ENCODE measurements around the gene DBX1.
"Not testable (repeated sequence)": the region's sequence is repeated elsewhere in the genome, so short reads cannot be mapped to it uniquely, and the experiment has no call there.

Gene DBX1

DNA sequence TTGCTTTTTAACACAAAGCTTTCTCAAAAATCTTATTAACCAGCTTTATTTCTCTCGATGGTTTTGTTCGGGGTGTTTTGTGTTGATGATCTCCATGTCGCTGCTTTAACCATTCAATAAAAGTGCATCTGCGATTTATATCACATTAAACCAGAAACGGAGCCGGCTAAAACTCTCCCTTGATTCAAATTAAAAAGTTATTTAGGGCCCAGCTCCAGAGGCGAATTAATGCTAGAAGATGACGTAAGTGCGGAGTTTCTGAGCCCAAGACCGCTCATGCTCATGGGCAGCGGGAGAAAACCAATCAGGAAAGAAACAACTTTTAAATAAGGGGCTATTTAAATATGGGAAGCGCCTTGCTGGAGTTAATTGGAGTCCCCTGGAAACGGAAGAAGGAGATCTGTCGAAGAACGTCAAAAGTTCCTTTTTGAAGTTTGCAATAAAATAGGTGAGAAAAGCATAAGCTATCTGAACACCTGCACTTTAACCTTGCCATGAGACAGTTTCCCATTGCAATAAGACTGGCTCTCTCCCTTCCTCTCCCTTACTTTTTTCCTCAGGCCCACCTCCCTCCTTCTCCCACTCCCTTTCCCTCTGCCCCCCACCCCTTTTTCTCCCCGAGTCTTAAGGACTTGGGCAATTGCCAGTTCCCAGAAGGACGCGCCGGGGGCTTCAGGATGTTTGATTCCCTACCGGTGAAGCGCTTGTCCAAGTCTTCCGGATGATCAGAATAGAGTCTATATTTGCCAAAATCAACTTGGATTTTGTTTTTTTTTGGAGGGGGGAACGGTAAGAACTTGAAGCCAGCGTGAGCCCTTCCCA is 1.9 kb upstream of the DBX1 start:
- no peak for DNase-seq (ENCODE audit: low read depth in 2 of 2)

DNA sequence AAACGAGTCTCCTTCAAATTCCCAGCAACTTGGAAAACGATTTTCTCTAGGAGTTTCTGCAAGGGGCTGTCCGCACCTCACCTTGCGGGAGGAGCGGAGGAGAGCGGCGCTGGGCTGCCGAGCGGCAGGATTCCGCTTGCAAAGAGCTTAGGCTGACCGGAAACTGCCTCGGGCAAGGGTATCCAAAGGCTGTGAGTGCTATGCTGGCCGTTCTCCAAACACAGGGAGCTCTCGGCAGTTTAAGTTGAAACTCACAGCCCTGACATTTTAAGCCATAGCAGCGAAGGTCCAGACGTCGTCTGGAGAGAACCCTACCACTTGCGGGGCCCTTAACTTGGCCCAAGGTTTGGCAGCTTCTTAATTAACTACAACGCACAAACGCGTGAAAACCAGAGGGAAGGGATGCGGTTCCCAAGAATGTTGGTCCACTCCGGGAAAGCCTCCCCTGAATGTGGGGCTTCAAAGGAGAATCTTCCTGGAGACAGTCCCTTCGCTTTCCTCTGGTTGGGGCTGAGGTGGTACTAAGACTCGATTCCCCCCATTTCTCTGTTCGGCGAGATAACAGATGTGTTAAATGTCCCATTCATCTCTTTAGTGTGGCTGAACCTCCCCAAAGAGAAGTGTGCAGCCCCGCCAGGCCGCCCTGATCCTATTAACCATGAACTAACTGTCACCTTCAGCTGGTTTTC is 1.1 kb upstream of the DBX1 start:
- no peak for DNase-seq (ENCODE audit: low read depth in 2 of 2)

DNA sequence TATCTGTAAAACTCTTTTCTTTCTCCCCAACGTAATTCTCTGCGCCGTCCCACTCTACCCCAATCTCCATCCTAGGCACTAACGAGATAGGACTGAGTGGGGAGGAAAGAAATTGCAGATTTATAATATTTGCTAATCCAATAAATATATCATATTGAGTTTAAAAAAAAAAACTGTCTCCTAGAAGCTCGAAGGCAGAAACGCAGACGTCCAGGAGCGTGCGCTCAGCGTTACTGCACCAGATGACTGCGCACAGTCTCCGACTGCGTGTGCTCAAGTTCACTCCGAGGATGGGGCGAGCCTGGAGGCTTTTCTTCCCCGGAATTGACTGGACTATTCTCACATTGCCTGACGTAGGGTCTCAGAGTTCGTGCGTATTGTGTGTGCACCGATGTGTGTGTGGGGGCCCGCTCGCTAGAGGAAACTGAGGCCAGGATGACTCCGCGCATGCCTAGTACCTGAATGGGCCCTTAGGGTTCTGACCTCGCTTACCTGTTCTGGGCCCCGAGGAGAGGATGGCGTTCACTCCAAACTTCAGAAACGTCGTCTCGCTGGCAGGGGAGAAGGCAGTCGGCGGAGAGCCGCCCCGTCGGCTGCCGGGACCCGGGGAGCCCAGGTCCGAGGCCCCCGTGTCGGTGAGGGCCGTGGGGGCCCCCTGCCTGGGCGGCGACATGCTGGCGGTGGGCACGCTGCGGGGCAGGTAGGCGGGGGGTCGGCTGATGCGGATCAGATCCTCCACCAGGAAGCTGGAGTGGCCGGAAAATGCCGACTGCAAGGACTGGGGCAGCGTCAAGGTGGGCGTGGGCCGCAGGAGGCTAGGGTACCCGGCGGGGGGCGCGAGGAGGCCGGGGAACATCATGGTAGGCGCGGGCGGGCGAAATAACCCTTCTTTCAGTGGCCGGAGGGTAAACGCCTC is 551 bp downstream of the DBX1 start:
- DNase-seq (ENCODE audit: low read depth in 2 of 2), result no peak

DNA sequence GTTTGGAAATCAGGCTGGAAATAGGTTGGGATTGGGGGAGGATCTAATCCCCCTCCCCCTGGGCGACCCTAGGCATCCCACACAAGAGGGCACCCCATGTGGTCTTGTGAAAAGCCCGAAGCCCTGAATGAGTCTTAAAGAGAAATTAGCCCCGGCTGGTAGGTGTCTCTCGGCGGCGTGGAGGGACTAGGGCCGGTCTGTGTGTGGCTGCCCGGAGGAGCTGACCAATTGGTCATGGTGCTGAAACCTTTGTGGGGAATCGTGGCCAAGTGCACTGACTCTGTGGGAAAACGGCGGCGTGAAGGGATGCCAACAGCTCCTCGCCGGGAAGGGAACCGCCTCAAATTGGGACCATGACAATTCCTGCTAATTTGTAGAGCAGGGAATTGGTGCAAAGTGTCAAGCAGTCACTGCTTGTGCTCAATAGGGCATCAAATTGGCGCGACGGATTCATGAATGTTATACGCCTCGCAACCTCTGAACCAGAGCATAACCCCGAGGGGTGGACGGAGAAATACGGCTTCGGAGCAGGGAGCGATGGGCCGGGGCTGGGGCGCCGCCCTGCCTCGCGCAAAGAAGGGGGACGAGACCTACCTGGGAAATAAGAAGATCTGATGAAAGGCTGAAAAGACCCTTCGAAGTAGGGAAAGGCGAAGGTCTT is 1.5 kb downstream of the DBX1 start:
- no peak for DNase-seq (ENCODE audit: low read depth in 2 of 2)

DNA sequence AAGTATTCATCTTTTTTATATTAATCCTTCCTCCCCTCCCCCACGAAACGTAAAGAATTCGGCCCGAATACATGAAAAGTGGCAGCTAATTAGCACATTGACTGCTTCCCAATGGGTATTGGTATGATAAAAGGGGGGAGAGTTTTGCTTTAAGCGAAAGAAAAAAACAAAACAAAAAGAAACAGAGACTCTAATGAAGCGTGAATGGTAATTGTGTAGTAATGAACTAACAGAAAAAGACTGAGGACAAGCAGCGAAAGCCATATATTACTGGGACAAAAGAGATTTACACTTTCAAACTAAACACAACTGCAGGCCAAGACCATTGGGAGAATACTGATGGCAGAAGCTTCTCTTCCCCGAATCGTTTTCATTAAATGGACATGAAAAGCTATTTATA is 2.5 kb downstream of the DBX1 start:
- no peak for DNase-seq (ENCODE audit: low read depth in 2 of 2)

DNA sequence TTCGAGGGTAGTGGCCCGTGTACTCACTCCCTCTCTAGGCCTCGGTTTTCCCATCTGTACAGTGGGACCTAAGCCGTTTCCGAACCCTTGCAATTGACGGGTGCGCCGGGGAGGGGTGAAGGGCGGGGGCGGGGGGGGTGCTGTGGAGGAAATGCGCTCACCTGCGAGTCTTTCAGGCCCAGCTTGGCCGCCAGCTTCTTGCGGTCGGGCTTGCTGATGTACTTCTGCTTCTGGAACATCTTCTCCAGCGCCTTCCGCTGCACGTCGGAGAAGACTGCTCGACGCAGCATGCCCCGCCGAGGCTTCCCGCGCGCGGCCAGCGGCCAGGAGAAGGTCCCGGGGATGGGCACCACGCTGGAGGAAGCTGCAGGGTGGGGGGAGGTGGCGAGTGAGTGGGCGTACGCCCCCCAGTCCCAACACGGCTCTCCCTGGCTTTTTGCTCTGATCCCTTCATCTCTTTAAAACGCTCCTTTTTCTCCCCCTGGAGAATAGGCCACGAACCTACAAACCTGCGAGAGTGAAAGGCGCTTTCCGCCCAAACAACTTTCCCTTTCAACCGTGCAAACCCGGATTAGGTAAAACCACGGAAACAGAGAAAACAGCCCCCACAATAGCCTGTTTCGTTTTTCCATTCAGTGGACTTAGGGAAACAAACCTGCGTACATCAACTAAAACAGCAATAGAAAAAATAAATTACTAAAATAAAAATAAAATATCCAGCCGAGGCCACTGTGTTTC is 3.2 kb downstream of the DBX1 start:
- peak in 1 of 2 donors; percentile 12 for DNase-seq (ENCODE audit: low read depth in 2 of 2)

DNA sequence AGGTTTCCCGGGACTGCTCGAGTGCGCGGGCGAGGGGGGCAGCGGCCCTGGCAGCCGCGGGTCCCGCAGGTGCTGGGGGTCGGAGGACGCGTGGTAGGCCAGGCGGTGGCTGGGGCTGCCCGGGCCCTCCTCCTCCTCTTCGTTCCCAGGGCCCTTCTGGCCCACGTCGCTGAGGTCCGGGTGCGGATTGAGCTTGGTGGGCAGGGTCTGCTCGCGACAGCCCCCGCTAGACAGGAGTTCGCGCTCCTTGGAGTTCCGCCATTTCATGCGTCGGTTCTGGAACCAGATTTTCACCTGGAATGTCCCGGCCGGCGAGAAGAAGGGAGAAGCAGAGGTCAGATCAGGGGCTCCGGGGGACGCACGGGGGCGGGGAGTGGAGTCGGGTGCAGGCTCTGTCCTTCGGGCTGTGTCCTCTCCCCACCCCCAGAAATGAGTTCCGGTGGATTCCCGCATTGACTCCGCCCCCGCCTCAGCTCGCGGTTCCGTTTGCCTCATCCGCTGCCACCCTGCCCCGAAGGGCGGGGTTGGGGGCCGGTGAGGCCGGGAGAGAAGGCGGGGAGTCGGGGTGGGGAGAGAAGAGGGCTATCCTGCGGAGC is 3.9 kb downstream of the DBX1 start:
- DNase-seq (ENCODE audit: low read depth in 2 of 2), result peak in 1 of 2 donors; percentile 31

DNA sequence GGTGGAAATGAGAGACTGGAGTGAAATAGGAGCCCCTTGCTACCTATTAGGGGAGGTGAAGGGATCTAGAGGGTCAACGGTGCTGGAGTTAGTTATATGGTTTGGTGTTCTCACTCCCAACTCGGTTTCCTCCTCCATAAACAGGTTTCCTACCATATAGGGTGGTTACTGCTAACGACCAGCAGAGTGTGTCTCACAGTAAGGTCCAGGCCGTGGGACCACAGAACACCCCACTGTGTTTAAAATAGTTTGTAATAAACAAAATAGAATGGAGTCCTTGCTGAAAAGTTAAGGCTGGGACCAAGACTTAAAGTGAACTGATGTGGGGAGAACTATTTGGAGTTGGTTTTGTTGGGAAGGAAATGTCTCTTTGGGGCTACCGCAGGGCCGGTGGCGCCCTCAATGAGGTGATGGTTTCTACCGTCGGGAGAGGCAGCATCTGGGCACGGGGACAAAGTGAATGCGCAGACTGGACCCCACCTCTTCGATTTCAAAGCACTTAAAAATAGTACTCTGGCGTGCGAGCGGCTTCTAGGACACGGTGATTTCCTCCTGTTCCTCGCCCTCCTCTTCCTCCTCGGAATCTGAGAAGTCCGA is 4.5 kb downstream of the DBX1 start:
- no peak for DNase-seq (ENCODE audit: low read depth in 2 of 2)

DNA sequence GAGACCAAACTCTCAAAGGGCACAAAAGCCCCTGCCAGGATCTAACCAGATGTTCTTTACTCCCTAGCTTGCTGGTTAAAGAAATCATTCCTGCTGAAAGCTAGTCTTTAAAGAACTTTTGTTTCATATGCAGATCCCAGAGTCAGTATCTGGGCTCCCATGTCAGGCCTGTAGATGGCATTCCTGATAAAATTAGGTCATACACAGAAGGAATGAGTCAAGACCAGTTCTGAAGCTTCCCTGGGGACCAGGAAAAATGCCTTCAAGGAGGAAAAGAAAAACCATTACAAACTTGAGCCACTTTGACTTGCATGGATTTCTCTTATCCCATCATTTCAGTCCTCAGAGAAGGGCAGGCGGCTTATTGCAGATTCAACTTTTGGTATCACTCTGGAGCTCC is 5.9 kb downstream of the DBX1 start:
- no peak for DNase-seq (ENCODE audit: low read depth in 2 of 2)

DNA sequence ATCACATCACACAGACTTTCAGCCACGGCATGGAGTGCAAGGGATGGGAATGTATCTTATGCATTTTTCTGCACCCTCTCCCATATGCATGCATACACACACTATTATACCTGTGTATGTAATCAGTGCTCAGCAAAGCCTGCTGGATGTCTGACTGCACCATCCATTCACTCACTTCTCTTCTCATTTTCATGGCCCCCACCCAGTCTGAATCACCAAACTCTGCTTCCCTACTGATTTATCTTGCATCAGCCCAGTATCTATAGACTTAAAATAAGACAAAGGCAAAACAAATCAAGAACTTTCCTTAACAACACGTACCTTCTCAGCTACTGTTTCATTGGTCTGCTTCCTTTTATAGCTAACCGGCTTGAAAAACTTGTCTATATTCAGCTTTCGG is 21.6 kb downstream of the DBX1 start:
- no peak for DNase-seq (ENCODE audit: low read depth in 2 of 2)

DNA sequence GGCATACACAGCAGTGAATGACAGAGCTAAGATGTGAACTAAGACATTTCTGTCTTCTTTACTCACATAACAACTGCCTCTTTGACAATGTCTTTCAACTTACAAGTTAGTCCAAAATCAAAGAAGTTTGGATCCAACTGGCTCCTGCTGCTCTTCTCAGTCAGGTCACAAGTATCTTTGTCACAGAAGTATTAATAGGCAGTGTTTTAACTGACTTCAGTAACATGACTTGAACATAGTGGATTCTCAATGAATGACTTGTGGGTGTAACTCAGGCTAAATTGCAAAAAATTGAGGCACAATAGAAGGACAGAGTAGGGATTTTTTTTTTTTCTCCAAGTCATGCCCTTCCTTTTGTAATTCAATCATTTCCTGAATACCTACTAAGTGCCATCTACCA is 22.6 kb downstream of the DBX1 start:
- DNase-seq (ENCODE audit: low read depth in 2 of 2), result no peak

DNA sequence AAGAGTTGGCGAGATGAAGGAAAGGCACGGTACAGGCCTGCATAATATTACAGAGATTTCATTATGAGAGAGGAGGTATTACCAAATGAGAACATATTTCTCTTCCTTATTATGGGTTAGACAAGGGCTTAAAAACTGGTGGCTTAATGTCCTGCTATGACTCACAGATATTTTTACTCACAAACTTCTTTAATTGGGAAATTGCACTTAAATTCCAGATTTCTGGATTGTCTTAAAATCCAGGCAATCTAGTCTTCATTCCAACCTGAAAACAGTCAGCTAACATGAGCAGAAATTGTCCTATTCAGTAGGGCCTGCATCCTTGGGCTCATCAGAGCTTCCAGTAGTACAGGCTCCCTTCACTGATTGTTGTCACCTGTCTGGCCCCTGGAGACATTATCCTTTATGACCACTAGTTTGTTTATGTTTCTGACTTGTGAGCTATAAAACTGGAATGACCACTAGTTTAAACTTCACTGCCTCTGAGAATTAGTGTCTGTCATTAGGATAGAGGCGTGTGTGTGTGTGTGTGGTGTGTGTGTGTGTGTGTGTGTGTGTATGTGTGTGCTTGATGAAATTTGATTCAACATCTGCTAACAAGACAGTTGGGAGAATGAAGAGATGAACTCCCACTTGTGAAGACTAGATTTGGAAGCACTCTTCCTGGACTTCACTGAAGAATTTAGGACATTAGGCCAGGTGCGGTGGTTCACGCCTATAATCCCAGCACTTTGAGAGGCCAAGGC is 25.1 kb downstream of the DBX1 start:
- DNase-seq (ENCODE audit: low read depth in 2 of 2), result no peak

DNA sequence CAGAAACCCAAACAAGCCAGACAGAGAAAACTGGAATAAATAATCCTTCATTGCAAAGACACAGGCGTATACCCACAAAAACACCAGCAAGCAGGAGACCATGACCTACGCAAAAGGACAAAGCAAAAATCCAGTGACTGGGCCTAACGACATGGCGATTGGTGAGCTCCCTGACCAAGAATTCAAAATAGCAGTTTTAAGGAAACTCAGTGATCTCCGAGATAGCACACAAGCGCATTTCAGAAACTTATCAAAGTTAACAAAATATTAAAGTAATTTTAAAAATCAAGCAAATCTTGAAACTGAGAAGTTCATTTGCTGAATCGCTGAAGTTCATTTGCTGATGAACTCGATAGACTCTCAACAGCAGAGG is 27.6 kb downstream of the DBX1 start:
- DNase-seq (ENCODE audit: low read depth in 2 of 2), result no peak

DNA sequence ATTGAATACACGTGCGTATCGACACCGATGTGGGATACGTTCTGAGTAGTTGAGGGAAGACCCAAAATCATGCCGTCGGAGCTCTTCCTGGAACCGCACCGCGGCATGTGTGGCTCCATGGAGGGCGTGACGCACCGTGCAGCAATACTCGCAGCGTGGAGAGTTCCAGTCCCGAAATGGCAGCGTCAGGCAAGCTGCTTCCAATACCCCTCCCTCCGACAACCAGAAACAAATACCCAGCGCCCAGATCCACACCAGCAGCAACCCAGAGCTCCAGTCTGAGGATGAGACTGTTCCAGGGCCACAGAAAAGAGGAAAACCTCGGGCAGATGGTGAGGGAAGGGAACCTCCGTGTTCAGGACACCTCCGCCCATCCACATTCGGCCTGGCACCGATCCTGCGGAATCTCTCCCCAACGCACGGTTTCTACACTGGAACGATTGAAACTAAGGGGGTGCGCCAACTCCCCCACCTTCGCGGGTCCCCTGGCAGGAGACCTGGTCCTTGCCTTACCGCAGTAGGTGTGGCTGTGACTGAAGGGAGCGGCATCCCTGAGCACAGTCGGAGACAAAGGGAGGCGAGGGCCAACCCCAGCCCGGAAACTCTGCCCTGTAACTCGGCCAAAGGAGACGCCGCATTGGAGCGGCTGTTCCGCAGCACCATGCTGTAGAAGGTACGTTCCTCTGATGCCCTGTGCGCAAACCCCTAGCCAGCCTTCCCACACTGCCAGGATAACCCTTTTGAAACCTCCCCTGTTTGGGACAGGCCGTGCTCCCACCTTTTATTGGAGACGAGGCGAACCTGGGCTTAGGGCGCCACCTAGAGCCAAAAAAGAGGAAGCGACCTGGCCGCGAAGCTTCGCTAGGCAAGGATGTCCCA is 28.2 kb downstream of the DBX1 start:
- no peak for DNase-seq (ENCODE audit: low read depth in 2 of 2)

DNA sequence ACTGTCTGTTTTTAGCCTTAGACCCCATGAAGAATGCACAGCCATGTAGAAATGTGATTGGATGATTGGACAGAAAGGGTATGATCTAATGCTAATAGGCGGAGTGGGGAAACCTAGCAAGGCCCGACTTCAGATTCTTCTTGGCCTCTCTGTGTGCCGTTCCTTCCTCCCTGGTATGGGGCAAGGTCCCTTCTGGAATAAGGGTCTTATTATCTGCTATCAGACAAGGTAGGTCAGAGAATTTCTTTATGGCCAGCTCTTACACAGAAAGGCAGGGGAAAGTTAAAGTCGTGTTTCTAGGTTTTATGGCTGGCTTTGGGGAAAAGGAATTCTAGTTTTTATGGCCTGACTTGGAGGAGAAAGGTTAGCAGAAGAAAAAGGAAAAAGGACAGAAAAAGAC is 30.6 kb downstream of the DBX1 start:
- DNase-seq (ENCODE audit: low read depth in 2 of 2), result no peak

DNA sequence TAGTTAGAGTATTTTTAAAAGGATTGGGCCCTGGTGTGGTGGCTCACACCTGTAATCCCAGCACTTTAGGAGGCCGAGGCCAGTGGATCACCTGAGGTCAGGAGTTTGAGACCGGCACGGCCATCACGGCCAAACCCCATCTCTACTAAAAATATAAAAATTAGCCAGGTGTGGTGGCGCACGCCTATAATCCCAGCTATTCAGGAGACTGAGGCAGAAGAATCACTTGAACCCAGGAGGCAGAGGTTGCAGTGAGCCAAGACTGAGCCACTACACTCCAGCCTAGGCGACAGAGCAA is 31.8 kb downstream of the DBX1 start:
- DNase-seq (ENCODE audit: low read depth in 2 of 2), result not testable (repeated sequence)

DNA sequence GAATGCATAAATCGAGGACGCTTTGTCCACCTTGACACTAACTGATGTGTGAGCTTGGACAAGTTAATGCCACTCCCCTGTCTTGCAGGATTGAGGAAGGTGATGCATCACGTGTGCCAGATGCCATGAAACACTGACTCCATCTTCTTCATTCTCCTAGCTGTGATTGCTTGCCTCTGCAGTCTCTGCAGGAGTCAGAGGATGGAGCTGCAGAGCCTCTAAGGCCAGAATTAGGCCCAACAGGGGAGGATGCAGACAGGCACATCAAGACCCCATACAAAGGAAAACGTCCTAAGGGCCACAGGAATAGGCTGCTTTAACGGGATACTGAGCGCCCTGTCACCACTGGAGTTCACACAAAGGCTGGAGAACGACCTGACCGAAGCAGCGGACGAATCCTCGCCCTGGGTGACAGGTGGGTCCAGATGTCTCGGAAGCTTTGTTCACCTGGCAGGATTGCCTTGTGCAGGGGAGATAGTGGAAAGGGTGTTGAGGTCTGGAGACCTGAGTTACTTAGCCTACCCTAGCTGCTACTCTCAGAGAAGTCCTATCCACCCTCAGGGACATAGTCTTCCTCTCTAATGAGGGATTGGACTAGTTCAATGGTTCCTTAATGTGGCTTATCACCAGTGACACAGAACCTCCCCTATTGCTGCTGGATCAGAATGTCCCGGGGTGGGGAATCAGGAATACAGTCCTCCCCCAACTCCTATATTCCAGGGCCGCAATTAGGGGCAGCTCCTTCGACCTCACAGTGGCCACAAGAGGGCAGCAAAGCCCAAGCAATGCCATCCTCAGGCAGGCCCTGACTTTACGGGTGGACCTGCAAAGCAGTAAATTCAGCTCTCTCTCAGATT is 32.4 kb downstream of the DBX1 start:
- DNase-seq (ENCODE audit: low read depth in 2 of 2), result peak; percentile 43 to 57

DNA sequence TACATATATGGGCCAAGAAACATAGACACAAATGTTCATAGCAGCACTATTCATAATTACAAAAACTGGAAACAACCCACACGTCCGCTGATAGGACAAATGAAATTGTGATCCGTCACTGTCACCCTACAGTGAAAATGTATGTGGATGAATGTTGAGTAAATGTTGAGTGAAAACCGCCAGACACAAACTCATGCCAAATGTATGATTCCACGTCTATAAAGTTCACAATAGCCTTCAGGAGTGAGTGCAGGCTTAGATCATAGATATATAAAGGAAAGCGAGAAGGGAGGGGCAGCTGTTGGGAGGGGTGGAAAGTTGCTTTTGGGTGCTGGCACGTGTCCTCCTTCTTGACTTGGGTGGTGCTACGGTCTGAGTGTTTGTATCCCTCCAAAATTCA is 33.6 kb downstream of the DBX1 start:
- no peak for DNase-seq (ENCODE audit: low read depth in 2 of 2)

All from activated CD8-positive, alpha-beta memory T cell treated with anti-CD3 and anti-CD28 coated beads for 4 hours (primary cell).